ENCODE results near the gene KCND2. TPM values are rescaled to one million over a fixed set of nuclear protein-coding genes. Genes with fewer than 3 reads are reported as not detected.

KCND2 gene
- polyA plus RNA-seq, 1 of the 3 experiments (the other 2 are of a cell fraction) = not detected

DNA sequence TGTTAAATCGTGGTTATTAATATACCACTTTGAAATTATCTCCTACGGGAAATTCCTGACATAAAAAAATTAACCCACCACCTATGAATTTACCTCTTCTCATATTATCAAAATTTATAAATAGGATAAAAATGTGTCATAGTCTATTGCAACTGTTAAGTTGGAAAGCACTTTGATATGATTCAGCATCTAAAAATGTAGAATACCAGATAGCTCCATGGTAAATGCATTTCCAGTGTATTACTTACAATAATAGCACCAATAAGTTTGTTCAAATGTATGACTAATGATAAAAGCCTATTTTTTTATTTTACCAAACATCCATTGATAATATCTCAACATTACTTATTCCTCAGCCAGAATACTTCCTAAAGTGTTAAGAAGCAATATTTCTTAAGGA is 13.6 kb upstream of the KCND2 start:
- no peaks in the 10 kb centered on the region for H3K4me1 ChIP-seq (ENCODE audit: control insufficient read depth in 1 of 2, insufficient read depth in 2 of 2, low read depth in 1 of 2, low read length in 1 of 2)
- peaks cover 4% of the 10 kb centered on the region for H3F3A ChIP-seq (replicated peaks; ENCODE audit: insufficient read depth)
- POLR2A ChIA-PET = no interaction called here
- H3K4me3 ChIP-seq (ENCODE audit: low read depth in 2 of 2, low read length in 1 of 2) = no peak overlapping the region
- no peak for DNase-seq
- peaks cover 4% of the 10 kb centered on the region for H3K9me2 ChIP-seq
- TF ChIP-seq JUND (IDR thresholded peaks at IDR 0.05) = 0 out of 2 replicates have a peak, but pooled peaks have one; percentile 5
- TF ChIP-seq RXRA (IDR thresholded peaks at IDR 0.05; ENCODE audit: borderline replicate concordance, low read depth) = no peak
- TF ChIP-seq MEF2A (IDR thresholded peaks at IDR 0.05; ENCODE audit: borderline replicate concordance, low read depth) = no peak
- no peaks in the 10 kb centered on the region for H3K36me3 ChIP-seq (replicated peaks in 1 of 2; ENCODE audit: control insufficient read depth in 1 of 2, insufficient read depth in 2 of 2, low read length in 1 of 2)
- no peak overlapping the region for H3K4me2 ChIP-seq
- H3K27ac ChIP-seq (ENCODE audit: low read depth in 2 of 2, low read length in 1 of 2) = no peak overlapping the region
- no peak overlapping the region for H2AFZ ChIP-seq (ENCODE audit: low read depth)
- no peaks in the 10 kb centered on the region for H3K27me3 ChIP-seq (ENCODE audit: insufficient read depth)
- H3K9me3 ChIP-seq = no peaks in the 10 kb centered on the region
- no peaks in the 10 kb centered on the region for H4K20me1 ChIP-seq (ENCODE audit: insufficient read depth)
- CTCF ChIA-PET = interaction anchor here (0.7 to 0.9 kb wide), 2 partner anchors 13 to 16 kb away, joined by 3 read pairs; partner anchors contain the start of gene KCND2
- 12% methylated on average over 2 of the region's 2 CpGs for WGBS (ENCODE audit: low lambda C conversion rate)
- no peak overlapping the region for H3K9ac ChIP-seq
- no peaks in the 10 kb centered on the region for H3K79me2 ChIP-seq (ENCODE audit: insufficient read depth)

DNA sequence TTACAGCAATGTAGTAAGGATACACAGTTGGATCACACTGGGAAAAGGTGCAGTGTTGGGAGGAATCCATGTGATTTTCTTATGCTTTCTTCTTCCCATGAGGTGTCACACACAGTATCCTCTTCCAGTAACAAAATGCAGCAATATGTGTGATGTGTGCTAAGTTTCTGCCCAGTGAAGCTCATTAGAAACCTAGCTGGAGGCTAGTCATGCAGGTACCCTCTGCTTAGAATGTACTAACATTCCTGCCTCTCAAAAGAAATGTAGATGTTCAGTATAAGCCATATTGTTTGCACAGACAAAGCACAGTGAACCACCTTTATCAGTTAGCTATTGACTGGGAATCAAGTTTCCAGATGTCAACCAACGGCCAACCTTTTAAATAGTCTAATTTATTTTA is 12.9 kb upstream of the KCND2 start:
- TF ChIP-seq NFIC (IDR thresholded peaks at IDR 0.05; ENCODE audit: borderline replicate concordance) = no peak
- H3K9ac ChIP-seq = no peak overlapping the region
- H3K9me2 ChIP-seq = peaks cover 4% of the 10 kb centered on the region; the same call in 1 of the 2 replicates
- no peaks in the 10 kb centered on the region for H3K4me1 ChIP-seq (ENCODE audit: control insufficient read depth in 1 of 2, insufficient read depth in 2 of 2, low read depth in 1 of 2, low read length in 1 of 2)
- no peaks in the 10 kb centered on the region for H3K27me3 ChIP-seq (ENCODE audit: insufficient read depth)
- DNase-seq = no peak
- H3K9me3 ChIP-seq = no peaks in the 10 kb centered on the region
- ChIA-PET POLR2A (no interaction called here), CTCF (interaction anchor here (1.2 kb wide), 1 partner anchor 13 kb away, joined by 4 read pairs; the partner anchor contains the start of gene KCND2)
- H3K27ac ChIP-seq (ENCODE audit: low read depth in 2 of 2, low read length in 1 of 2) = no peak overlapping the region
- WGBS (ENCODE audit: low lambda C conversion rate) = 0% methylated on average over 1 of the region's 1 CpG
- H3K36me3 ChIP-seq (replicated peaks in 1 of 2; ENCODE audit: control insufficient read depth in 1 of 2, insufficient read depth in 2 of 2, low read length in 1 of 2) = no peaks in the 10 kb centered on the region
- H2AFZ ChIP-seq (ENCODE audit: low read depth) = no peak overlapping the region
- H3K4me3 ChIP-seq (ENCODE audit: low read depth in 2 of 2, low read length in 1 of 2) = no peak overlapping the region
- no peaks in the 10 kb centered on the region for H4K20me1 ChIP-seq (ENCODE audit: insufficient read depth)
- H3K79me2 ChIP-seq (ENCODE audit: insufficient read depth) = no peaks in the 10 kb centered on the region
- H3F3A ChIP-seq (replicated peaks; ENCODE audit: insufficient read depth) = peaks cover 4% of the 10 kb centered on the region
- H3K4me2 ChIP-seq = no peak overlapping the region

DNA sequence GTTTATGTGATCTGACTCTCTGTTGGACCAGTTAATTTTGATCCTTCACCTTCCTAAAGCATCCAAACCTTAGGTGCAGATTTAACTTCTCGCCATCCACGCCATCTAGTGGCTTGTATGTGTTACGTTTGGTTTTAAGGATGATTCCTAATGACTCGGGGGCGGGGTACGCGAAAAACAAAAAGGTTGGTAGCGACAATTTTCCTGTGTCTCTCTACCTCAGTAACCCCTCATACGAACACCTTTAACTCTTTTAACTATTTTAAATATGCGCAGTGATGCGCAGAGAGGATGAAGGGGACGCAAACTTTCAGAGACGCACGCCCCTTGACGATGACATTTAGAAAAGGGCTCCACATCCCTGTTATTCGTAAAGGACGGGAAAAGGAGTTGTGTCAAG is 714 bp upstream of the KCND2 start:
- Histone ChIP-seq H3K9me2 (no peaks in the 10 kb centered on the region), H3K4me2 (peak overlapping the region; percentile 77), H4K20me1 (ENCODE audit: insufficient read depth) (no peaks in the 10 kb centered on the region), H3K4me1 (ENCODE audit: control insufficient read depth in 1 of 2, insufficient read depth in 2 of 2, low read depth in 1 of 2, low read length in 1 of 2) (peaks cover 4 to 8% of the 10 kb centered on the region in 2 experiments; a peak in 2 of 4 replicates), H2AFZ (ENCODE audit: low read depth) (peak overlapping the region; percentile 71), H3F3A (replicated peaks; ENCODE audit: insufficient read depth) (no peaks in the 10 kb centered on the region), H3K27me3 (ENCODE audit: insufficient read depth) (peaks cover 29% of the 10 kb centered on the region), H3K4me3 (ENCODE audit: low read depth in 2 of 2, low read length in 1 of 2) (peak overlapping the region; percentile 39 to 50), H3K79me2 (ENCODE audit: insufficient read depth) (no peaks in the 10 kb centered on the region), H3K9ac (no peak overlapping the region), H3K27ac (ENCODE audit: low read depth in 2 of 2, low read length in 1 of 2) (no peak overlapping the region), H3K36me3 (replicated peaks in 1 of 2; ENCODE audit: control insufficient read depth in 1 of 2, insufficient read depth in 2 of 2, low read length in 1 of 2) (no peaks in the 10 kb centered on the region), H3K9me3 (no peaks in the 10 kb centered on the region)
- ChIA-PET POLR2A (no interaction called here), CTCF (interaction anchor here (0.7 to 2.9 kb wide), 8 partner anchors 10 to 1352 kb away, joined by 3 to 14 read pairs (median 4); no protein-coding TSS in a partner anchor)
- peak; percentile 72 for DNase-seq
- WGBS (ENCODE audit: low lambda C conversion rate) = 2% methylated on average over 17 of the region's 17 CpGs
- peak; percentile 78 for TF ChIP-seq RAD21 (IDR thresholded peaks at IDR 0.05; ENCODE audit: low read length)
- 0 out of 2 replicates have a peak, but pooled peaks have one; percentile 19 for TF ChIP-seq RCOR1 (IDR thresholded peaks at IDR 0.05; ENCODE audit: low read length)
- TF ChIP-seq EZH2phosphoT487 (IDR thresholded peaks at IDR 0.05; ENCODE audit: borderline replicate concordance, low read depth) = no peak
- TF ChIP-seq CTCF (IDR thresholded peaks at IDR 0.05) = peak; percentile 96
- no peak for TF ChIP-seq TEAD4 (IDR thresholded peaks at IDR 0.05; ENCODE audit: borderline replicate concordance, insufficient read depth)
- TF ChIP-seq MXI1 (IDR thresholded peaks at IDR 0.05; ENCODE audit: low read depth, low read length) = no peak
- TF ChIP-seq, protein P1, sequence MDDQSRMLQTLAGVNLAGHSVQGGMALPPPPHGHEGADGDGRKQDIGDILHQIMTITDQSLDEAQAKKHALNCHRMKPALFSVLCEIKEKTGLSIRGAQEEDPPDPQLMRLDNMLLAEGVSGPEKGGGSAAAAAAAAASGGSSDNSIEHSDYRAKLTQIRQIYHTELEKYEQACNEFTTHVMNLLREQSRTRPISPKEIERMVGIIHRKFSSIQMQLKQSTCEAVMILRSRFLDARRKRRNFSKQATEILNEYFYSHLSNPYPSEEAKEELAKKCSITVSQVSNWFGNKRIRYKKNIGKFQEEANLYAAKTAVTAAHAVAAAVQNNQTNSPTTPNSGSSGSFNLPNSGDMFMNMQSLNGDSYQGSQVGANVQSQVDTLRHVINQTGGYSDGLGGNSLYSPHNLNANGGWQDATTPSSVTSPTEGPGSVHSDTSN (IDR thresholded peaks at IDR 0.05) = no peak
- no peak for TF ChIP-seq USF1 (IDR thresholded peaks at IDR 0.05; ENCODE audit: borderline replicate concordance, low read depth)
- no peak for TF ChIP-seq JUND (IDR thresholded peaks at IDR 0.05)
- TF ChIP-seq CHD2 (IDR thresholded peaks at IDR 0.05; ENCODE audit: low read length, partially characterized antibody) = no peak
- no peak for TF ChIP-seq ELF1 (IDR thresholded peaks at IDR 0.05)
- TF ChIP-seq MEF2A (IDR thresholded peaks at IDR 0.05; ENCODE audit: borderline replicate concordance, low read depth) = no peak
- TF ChIP-seq SMC3 (IDR thresholded peaks at IDR 0.05; ENCODE audit: low read depth, low read length) = peak; percentile 59
- TF ChIP-seq, protein P2, sequence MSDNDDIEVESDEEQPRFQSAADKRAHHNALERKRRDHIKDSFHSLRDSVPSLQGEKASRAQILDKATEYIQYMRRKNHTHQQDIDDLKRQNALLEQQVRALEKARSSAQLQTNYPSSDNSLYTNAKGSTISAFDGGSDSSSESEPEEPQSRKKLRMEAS (IDR thresholded peaks at IDR 0.05; ENCODE audit: low read depth) = no peak
